ENCODE results near the gene SPO11. TPM values are rescaled to one million over a fixed set of nuclear protein-coding genes. Genes with fewer than 3 reads are reported as not detected.

Gene SPO11
- total and polyA plus RNA-seq, 10 of the 15 experiments (the other 5 are each of a cell fraction or from before 2014, with no cell fraction given) = not detected

GRCh38 chr20:57312138-57312537 lies 17.5 kb upstream of the SPO11 start (continued):
- TF ChIP-seq MLLT1 (IDR thresholded peaks at IDR 0.05) (no peak), BCL11A (IDR thresholded peaks at IDR 0.05; ENCODE audit: low read depth, low read length) (no peak), CUX1 (IDR thresholded peaks at IDR 0.05; ENCODE audit: insufficient replicate concordance, low read depth, low read length) (no peak), ZNF207 (IDR thresholded peaks at IDR 0.05; ENCODE audit: borderline replicate concordance) (no peak), ETV6 (conservative IDR thresholded peaks at IDR 0.05 in 1 of 2, IDR thresholded peaks at IDR 0.05 in 1 of 2; ENCODE audit: borderline replicate concordance in 1 of 2, low read depth in 1 of 2) (no peak), IRF4 (IDR thresholded peaks at IDR 0.05; ENCODE audit: low read depth, low read length) (no peak), SKIL (IDR thresholded peaks at IDR 0.05; ENCODE audit: low read depth, poor library complexity, severe bottlenecking) (no peak), NFIC (IDR thresholded peaks at IDR 0.05; ENCODE audit: low read depth, low read length) (no peak)

Data from GM12878 (cell line).